AG10803 (cell line): ENCODE results near the gene PLCG1.

Experiments used
- DNase-seq: peaks from one replicate; pipeline ENCODE4 v3.0.0; 2010; ENCODE audit warnings: low read depth
- H3K4me3 ChIP-seq: 2 replicates; pipeline ENCODE4 v1.5.1; 2011; ENCODE audit warnings: mild to moderate bottlenecking, low read length, control low read depth
- TF ChIP-seq, protein P1 (sequence below): conservative IDR thresholded peaks from 2 replicates; pipeline ENCODE4 v1.5.1; 2011; ENCODE audit warnings: mild to moderate bottlenecking, low read length, control low read depth, inconsistent platforms

PLCG1 gene

GRCh38 chr20:41202426-41202825 is 65.1 kb downstream of the PLCG1 start:
- H3K4me3 ChIP-seq: no peak overlapping the region
- TF ChIP-seq, protein P1, sequence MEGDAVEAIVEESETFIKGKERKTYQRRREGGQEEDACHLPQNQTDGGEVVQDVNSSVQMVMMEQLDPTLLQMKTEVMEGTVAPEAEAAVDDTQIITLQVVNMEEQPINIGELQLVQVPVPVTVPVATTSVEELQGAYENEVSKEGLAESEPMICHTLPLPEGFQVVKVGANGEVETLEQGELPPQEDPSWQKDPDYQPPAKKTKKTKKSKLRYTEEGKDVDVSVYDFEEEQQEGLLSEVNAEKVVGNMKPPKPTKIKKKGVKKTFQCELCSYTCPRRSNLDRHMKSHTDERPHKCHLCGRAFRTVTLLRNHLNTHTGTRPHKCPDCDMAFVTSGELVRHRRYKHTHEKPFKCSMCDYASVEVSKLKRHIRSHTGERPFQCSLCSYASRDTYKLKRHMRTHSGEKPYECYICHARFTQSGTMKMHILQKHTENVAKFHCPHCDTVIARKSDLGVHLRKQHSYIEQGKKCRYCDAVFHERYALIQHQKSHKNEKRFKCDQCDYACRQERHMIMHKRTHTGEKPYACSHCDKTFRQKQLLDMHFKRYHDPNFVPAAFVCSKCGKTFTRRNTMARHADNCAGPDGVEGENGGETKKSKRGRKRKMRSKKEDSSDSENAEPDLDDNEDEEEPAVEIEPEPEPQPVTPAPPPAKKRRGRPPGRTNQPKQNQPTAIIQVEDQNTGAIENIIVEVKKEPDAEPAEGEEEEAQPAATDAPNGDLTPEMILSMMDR: no peak
- no peak for DNase-seq

DNA sequence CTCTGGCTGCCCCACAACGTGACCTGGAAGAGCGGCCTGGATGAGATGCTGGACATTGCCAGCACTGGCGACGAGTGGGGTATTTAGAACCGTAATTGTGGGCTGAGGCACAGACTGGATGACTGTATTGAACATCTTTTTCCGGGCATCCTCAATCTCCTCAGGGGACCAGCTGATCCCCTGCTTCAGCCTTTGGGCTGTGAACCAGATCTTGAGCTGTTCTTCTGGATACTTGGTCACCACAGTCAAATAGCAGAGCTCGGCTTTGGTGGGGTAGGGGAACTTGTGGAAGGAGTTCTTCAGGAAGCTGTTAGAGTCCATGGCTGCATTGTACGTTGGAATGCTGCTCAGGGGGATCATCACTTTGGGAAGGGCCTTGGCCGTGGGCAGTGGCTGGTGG is 66.3 kb downstream of the PLCG1 start:
- no peak for DNase-seq
- H3K4me3 ChIP-seq: no peak overlapping the region
- TF ChIP-seq, protein P1: no peak

- H3K4me3 ChIP-seq: no peak overlapping the region
- TF ChIP-seq, protein P1: no peak
- no peak for DNase-seq
These were observed 67.2 kb downstream of the PLCG1 start for GRCh38 chr20:41204304-41205265.

GRCh38 chr20:41205313-41205712 is 68.0 kb downstream of the PLCG1 start:
- no peak for DNase-seq
- TF ChIP-seq, protein P1: no peak
- H3K4me3 ChIP-seq: no peak overlapping the region

DNA sequence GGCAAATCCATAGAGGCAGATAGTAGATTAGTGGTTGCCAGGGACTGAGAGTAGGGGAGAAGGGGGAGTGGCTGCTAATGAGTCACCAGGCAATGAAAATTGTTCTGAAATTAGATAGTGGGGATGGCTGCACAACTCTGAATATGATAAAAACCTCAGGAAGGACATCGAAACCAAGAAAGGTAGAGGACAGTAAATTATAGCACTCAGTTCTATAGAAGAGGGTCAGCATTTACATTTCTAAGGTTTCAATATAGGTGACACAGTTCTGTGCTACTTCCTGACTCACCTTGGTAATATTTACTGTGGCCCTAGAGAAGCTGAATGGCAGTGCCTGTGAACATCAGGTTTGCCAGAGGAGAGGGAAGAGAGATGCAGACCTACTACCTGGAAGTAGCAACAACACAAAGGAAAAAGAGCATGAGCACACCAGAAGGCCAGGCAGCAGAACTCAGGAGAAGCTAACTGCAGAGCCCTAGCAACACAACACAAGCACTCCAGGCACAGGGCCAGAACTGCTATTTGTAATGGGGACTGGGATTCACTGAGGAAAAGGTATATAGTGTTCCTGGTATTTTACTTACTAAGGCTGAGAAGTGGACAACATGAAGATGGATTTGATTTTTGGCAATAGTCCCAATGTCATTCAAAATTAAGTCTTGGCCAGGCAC is 75.9 kb downstream of the PLCG1 start:
- TF ChIP-seq, protein P1: no peak
- no peak for DNase-seq
- H3K4me3 ChIP-seq: no peak overlapping the region

GRCh38 chr20:41214202-41214601 is 76.9 kb downstream of the PLCG1 start:
- no peak for DNase-seq
- H3K4me3 ChIP-seq: no peak overlapping the region
- TF ChIP-seq, protein P1: no peak
